GM12864 (cell line): Measurements from ENCODE around the gene GRIA4.

Experiments used
- DNase-seq: peaks from one replicate; pipeline ENCODE4 v3.0.0-alpha.2; 2011; ENCODE audit warnings: low read depth
- H3K4me3 ChIP-seq: 2 replicates; pipeline ENCODE4 v1.5.1; 2011; ENCODE audit warnings: mild to moderate bottlenecking, low read depth, low read length, control low read depth
- TF ChIP-seq, protein P1 (sequence below): IDR thresholded peaks from 2 replicates; pipeline ENCODE4 v1.5.1; 2011; ENCODE audit warnings: low read depth, mild to moderate bottlenecking, moderate library complexity, low read length, control low read depth, inconsistent platforms; ENCODE audit errors: missing control alignments

GRIA4 gene

DNA sequence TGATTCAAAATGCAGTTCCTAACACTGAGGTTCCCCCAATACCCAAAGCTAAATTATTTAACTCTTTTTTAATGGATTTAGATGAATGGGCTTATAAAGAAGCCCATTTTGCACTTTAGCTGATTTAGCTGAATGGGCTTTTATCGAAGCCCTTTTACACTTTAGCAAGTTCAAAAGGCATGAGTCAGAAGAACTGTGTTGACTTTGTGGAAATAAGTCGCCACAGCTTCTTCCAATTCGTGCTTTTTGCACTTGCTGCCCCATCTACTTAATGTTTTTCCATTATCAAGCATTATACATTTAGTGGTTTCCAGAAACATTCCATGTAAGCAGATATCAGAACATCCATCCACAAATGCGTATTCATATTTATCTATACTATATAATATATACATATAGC is 20.5 kb upstream of the GRIA4 start:
- H3K4me3 ChIP-seq, result no peak overlapping the region
- TF ChIP-seq, protein P1, sequence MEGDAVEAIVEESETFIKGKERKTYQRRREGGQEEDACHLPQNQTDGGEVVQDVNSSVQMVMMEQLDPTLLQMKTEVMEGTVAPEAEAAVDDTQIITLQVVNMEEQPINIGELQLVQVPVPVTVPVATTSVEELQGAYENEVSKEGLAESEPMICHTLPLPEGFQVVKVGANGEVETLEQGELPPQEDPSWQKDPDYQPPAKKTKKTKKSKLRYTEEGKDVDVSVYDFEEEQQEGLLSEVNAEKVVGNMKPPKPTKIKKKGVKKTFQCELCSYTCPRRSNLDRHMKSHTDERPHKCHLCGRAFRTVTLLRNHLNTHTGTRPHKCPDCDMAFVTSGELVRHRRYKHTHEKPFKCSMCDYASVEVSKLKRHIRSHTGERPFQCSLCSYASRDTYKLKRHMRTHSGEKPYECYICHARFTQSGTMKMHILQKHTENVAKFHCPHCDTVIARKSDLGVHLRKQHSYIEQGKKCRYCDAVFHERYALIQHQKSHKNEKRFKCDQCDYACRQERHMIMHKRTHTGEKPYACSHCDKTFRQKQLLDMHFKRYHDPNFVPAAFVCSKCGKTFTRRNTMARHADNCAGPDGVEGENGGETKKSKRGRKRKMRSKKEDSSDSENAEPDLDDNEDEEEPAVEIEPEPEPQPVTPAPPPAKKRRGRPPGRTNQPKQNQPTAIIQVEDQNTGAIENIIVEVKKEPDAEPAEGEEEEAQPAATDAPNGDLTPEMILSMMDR, result no peak
- DNase-seq, result no peak

DNA sequence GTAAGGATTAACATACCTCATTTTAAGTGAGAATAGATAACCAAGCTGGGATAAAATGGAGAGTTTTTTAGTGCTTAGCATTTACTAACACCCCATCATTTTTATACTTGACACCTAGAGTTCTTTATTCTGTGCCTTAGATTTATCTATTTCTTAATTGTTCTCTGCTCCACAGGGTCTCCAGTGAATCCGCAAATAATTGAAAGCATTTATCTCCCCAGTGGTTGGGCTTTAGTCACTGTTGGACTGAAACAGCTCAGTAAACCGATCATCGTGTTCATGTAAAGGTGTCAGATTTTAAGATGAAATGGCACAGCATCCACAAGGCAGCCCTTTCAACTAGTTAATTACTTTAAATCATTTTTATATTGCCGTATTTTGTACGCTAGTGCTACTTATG is 17.8 kb upstream of the GRIA4 start:
- DNase-seq, result no peak
- TF ChIP-seq, protein P1, result no peak
- H3K4me3 ChIP-seq, result no peak overlapping the region

DNA sequence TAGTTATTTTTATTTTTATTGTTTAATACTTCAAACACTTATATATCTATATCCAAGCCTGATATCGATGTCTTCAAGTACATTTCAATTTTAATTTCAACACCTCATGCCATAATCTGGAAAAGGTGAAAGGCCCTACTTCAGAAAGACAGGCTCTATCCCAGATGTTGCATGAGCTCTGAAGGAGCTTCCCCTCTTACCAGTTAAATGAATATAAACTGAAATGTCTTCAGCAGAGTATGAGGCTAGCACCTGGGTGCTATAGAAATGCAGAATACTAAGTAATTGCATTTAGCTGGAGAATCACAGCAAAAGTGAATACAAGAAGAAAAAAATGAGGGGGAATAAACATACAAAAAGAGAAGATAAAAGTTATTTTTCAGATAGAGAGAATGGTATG is 11.5 kb upstream of the GRIA4 start:
- no peak for DNase-seq
- H3K4me3 ChIP-seq, result no peak overlapping the region
- TF ChIP-seq, protein P1, result no peak

DNA sequence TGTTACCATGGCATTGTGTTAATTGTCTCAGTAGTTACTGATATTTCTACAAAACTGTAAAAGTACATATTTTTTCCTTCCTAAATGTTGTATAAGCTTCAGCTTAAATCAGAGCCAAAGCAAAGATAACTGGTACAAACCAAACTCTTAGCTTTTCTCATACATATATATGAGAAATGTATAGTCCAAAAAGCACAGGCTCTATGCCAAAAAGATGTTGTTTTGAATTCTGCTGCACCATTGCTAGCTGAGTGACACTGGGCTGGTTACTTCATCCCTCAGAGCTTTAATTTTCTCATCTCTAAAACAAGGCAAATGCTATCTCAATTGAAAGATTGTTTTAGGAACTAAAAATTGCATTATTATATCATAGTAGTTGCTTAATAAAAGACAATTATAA is 6.7 kb upstream of the GRIA4 start:
- no peak for DNase-seq
- TF ChIP-seq, protein P1, result no peak
- H3K4me3 ChIP-seq, result no peak overlapping the region

DNA sequence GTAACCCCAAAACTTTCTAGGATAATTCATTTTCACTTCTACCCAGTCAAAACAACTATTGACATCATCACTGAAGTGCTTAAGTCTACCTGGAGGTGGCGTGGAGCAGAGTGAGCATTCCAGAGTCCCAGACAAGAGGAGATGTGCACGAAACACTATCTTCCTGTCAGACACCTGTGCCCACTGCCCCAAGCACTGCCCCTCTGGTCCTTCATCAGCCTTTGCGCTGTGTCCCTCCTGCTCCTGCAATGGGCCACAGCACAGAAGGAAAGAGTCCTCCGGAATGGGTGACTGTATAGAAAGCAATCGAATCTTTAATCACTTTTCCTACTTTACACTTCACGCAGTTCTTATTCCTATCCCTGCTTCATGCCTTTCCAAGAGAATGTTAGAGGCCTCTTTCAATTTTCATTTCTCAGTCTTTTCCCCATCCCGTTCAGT is 512 bp upstream of the GRIA4 start:
- H3K4me3 ChIP-seq, result no peak overlapping the region
- TF ChIP-seq, protein P1, result peak; percentile 53
- no peak for DNase-seq

DNA sequence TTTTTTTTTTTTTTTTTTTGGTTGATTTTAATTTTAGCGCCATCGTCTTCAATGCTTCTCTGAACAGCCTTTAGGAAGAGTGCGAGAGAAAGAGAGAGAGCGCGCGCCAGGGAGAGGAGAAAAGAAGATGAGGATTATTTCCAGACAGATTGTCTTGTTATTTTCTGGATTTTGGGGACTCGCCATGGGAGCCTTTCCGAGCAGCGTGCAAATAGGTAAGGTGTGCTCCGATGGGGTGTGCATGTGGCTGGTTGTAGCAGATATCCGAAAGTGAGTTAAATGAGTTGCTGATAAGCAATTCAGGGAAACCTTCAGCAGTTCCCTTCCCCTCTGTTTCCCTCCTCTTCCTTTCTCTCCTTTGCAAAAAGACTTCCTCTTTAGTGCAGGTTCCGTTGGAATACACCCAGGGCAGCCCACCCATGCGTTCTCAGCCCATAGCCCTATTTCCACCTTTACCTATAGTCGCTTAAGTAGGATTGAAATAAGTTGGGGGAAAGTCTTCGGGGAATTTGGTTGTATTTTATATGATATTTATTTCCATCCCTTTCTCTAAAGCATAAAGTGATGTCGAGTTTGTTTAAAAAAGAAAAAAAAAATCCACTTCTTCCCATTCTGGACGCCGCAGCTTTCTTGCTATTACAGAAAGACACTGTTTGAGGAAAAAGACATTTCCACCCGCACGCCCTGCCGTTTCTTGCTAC is 1.1 kb downstream of the GRIA4 start:
- H3K4me3 ChIP-seq, result no peak overlapping the region
- TF ChIP-seq, protein P1, result no peak
- DNase-seq, result no peak

DNA sequence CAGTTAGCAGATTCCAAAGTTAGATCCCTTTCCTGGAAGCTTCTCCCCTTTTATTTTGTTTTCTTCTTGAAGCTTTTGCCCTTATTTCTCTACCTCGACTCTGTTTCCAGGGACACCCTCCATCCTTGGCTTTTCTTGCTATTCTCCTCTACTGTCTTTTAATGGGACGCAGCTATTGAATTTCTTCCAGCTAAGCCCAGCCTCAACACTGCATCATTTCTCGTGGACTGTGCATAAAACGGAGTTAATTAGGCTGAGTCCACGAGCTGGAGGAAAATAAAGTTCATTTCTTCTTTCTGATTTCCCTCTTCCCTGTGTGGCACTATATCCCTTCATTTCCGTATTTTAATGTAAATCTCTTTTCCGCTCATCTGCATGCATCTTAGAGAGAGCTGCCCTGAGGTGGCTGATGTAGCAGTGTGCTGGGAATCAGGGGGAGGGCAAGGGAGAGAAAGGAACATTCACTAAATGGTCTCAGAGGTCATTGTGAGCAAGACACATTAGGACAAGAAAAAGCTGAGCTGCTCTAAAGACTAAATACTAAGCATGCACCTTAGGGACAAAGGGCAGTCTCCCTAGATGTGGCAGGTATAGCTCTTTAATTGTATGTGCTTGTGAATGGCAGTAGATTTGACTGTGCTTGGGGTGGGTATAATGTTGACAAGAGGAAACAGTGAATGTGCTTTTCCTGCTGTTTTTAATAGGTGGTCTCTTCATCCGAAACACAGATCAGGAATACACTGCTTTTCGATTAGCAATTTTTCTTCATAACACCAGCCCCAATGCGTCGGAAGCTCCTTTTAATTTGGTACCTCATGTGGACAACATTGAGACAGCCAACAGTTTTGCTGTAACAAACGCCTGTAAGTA is 1.9 kb downstream of the GRIA4 start:
- H3K4me3 ChIP-seq, result no peak overlapping the region
- TF ChIP-seq, protein P1, result no peak
- no peak for DNase-seq
